Panc1 (cell line): Measurements from ENCODE around the gene TRIO. TPM values are rescaled to one million over a fixed set of nuclear protein-coding genes. Genes with fewer than 3 reads are reported as not detected.

Experiments
- ATAC-seq: fragments of 200-7000 bp; cut with Tn5 transposase; 2 replicates; pipeline ENCODE4 v1.9.1; 2020; ENCODE audit warnings: mild to moderate bottlenecking, moderate library complexity
- BruUV-seq: library from RNA; stranded (reverse); fragments of 400-500 nt; replicated peaks from 2 replicates; lab custom pipeline; 2021; lab: Mats Ljungman, UMichigan
- CTCF ChIA-PET: fragments of 300-600 bp; sonication (Branson Sonifier 250); formaldehyde crosslinking; loops from one replicate; lab custom pipeline; 2022; ENCODE audit warnings: antibody characterized with exemption; lab: Charles Lee
- POLR2A ChIA-PET: fragments of 300-600 bp; sonication (Branson Sonifier 250); formaldehyde crosslinking; loops from one replicate; lab custom pipeline; 2022; ENCODE audit warnings: antibody characterized with exemption; lab: Charles Lee
- DNase-seq: peaks from one replicate; pipeline ENCODE4 v3.0.0-alpha.2; 2010; ENCODE audit warnings: low read depth, low spot score
- H3K27ac ChIP-seq: 2 replicates; pipeline ENCODE4 v1.5.1; 2011; ENCODE audit warnings: mild to moderate bottlenecking, low read length, inconsistent platforms
- H3K27me3 ChIP-seq: fragments of 200-500 bp; sonication (Bioruptor generic); 2 replicates; pipeline ENCODE4 v1.6.0; 2014; ENCODE audit warnings: low read length, inconsistent platforms; ENCODE audit not compliant: control insufficient read depth, insufficient read depth
- H3K36me3 ChIP-seq: fragments of 200-500 bp; sonication (Bioruptor generic); 2 replicates; pipeline ENCODE4 v1.5.1; 2014; ENCODE audit warnings: inconsistent platforms, mild to moderate bottlenecking, low read length, moderate library complexity; ENCODE audit not compliant: control insufficient read depth, insufficient read depth
- H3K4me1 ChIP-seq: 2 replicates; pipeline ENCODE4 v1.5.1; 2011; ENCODE audit warnings: inconsistent platforms, mild to moderate bottlenecking, low read length, moderate library complexity; ENCODE audit not compliant: control insufficient read depth, insufficient read depth
- H3K4me3 ChIP-seq, 2 experiments: 2 replicates each; pipeline ENCODE4 v1.5.1; 2011 to 2012; ENCODE audit warnings: low read depth in 2 of 2, low read length in 2 of 2, mild to moderate bottlenecking in 2 of 2, inconsistent platforms in 1 of 2, moderate library complexity in 1 of 2
- H3K9me3 ChIP-seq: fragments of 200-500 bp; sonication (Bioruptor generic); 2 replicates; pipeline ENCODE4 v1.5.1; 2014; ENCODE audit warnings: low read depth, mild to moderate bottlenecking, inconsistent platforms, low read length, moderate library complexity; ENCODE audit not compliant: control insufficient read depth, insufficient read depth
- CTCF ChIP-seq: fragments of 450-650 bp; IDR thresholded peaks from 2 replicates; pipeline ENCODE4 v1.5.1; 2017; ENCODE audit warnings: mild to moderate bottlenecking
- POLR2AphosphoS5 ChIP-seq: IDR thresholded peaks from 2 replicates; pipeline ENCODE4 v1.6.1; 2012; ENCODE audit warnings: mild to moderate bottlenecking, low read depth, low read length, moderate library complexity
- REST ChIP-seq, 2 experiments: IDR thresholded peaks; 2 replicates each; pipeline ENCODE4 v1.6.1; 2011 to 2012; ENCODE audit warnings: low read depth in 2 of 2, control low read depth in 1 of 2, low read length in 1 of 2, mild to moderate bottlenecking in 1 of 2, moderate library complexity in 1 of 2; ENCODE audit not compliant: insufficient read depth in 1 of 2
- SIN3A ChIP-seq: IDR thresholded peaks from 2 replicates; pipeline ENCODE4 v1.6.1; 2012; ENCODE audit warnings: low read depth, mild to moderate bottlenecking, low read length, moderate library complexity, borderline replicate concordance; ENCODE audit not compliant: insufficient read depth
- TCF7L2 ChIP-seq: IDR thresholded peaks from 2 replicates; pipeline ENCODE4 v1.6.1; 2011; ENCODE audit warnings: mild to moderate bottlenecking, low read depth, low read length, inconsistent platforms
- in situ Hi-C: cut with HindIII; loops from 2 replicates; pipeline ENCODE4 v1.10.0; 2016; ENCODE audit warnings: low sequenced_read_pairs, low pct_unique_long_range_greater_than_20kb
- intact Hi-C: fragments of 100-400 bp; cut with micrococcal nuclease; formaldehyde crosslinking; loops from one replicate; pipeline ENCODE4 v1.10.0; 2022; ENCODE audit not compliant: unreplicated experiment
- total RNA-seq: library from RNA; stranded (reverse); gene quantifications from one replicate; pipeline ENCODE4 v1.2.1, GENCODE V29; 2021; ENCODE audit not compliant: unreplicated experiment

The TRIO gene
- total RNA-seq, 1 experiment from 2014 or later = 349 TPM

- BruUV-seq = no TSS peak
- intact Hi-C loops = loop anchor here (10.0 kb wide), 1 partner anchor 238 kb away; no protein-coding TSS in a partner anchor
- Histone ChIP-seq H3K36me3 (peaks cover 41% of the 10 kb centered on the region), H3K27me3 (no peaks in the 10 kb centered on the region), H3K4me1 (no peaks in the 10 kb centered on the region), H3K27ac (no peak overlapping the region), H3K4me3 (no peak overlapping the region), H3K9me3 (no peaks in the 10 kb centered on the region)
- ChIA-PET POLR2A (no interaction called here), CTCF (no interaction called here)
- TF ChIP-seq REST (IDR thresholded peaks at IDR 0.05; ENCODE audit: insufficient read depth in 1 of 2, low read depth in 2 of 2, low read length in 1 of 2) (peak; percentile 57 to 62; a peak in 2 of 4 replicates), SIN3A (no peak)
- ATAC-seq (peak; percentile 72), DNase-seq (peak; percentile 59)
- in situ Hi-C loops = no loop called here
These were observed 263.4 kb downstream of the TRIO start for GRCh38 chr5:14406554-14406849.

GRCh38 chr5:14407051-14407450, 263.9 kb downstream of the TRIO start:
- ChIA-PET POLR2A (no interaction called here), CTCF (no interaction called here)
- Histone ChIP-seq H3K27me3 (no peaks in the 10 kb centered on the region), H3K36me3 (peaks cover 37% of the 10 kb centered on the region), H3K4me3 (no peak overlapping the region), H3K9me3 (no peaks in the 10 kb centered on the region), H3K4me1 (no peaks in the 10 kb centered on the region), H3K27ac (no peak overlapping the region)
- DNase-seq = no peak
- in situ Hi-C loops = no loop called here
- no peak for TF ChIP-seq TCF7L2
- no peak for TF ChIP-seq CTCF
- TF ChIP-seq POLR2AphosphoS5 = no peak
- TF ChIP-seq REST (IDR thresholded peaks at IDR 0.05; ENCODE audit: insufficient read depth in 1 of 2, low read depth in 2 of 2, low read length in 1 of 2) = no peak
- TF ChIP-seq SIN3A = no peak
- intact Hi-C loops = loop anchor here (10.0 kb wide), 1 partner anchor 238 kb away; no protein-coding TSS in a partner anchor
- peak; percentile 9; the same call in 1 of the 2 replicates for ATAC-seq
- BruUV-seq = no TSS peak
